Activated CD8-positive, alpha-beta memory T cell treated with anti-CD3 and anti-CD28 coated beads, Interleukin-2, amount 50 U/mL, for 4 hours (primary cell): ENCODE results near the gene EOGT.

Experiments
- DNase-seq: peaks from one replicate; pipeline ENCODE4 v3.0.0-alpha.2; 2020

Gene EOGT

GRCh38 chr3:69008980-69009379 lies 4.5 kb downstream of the EOGT start:
- no peak for DNase-seq

DNA sequence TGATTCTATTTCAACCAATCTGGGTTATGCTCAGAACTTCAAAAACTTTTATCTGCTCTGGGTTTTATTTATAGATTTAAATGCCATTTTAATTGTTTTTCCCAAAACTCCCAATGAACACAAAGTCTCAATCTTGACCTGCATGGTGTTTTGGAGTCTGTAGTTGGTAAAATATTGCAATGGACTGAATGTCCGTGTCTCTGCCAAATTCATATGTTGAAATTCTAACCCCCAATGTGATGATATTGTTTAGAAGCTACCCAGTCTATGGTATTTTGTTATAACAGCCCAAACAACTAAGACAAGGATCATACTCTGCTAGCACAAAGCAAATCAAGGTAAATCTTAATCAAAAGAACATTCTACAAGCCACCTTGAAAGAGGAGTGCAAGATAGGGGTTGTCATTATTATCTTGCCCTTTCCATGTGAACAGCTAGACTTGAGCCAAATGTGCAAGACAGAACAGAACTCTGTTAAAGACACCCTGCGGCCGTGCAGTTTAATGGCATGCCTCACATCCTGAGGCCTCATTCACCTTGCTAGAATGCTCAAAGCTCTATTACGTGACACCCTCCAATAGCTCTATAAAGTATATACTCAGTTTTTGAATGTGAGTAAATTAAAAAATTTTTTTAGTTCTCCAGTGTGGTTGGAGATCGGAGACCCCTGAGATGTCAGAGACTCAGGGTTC lies 7.5 kb downstream of the EOGT start:
- DNase-seq: no peak

DNA sequence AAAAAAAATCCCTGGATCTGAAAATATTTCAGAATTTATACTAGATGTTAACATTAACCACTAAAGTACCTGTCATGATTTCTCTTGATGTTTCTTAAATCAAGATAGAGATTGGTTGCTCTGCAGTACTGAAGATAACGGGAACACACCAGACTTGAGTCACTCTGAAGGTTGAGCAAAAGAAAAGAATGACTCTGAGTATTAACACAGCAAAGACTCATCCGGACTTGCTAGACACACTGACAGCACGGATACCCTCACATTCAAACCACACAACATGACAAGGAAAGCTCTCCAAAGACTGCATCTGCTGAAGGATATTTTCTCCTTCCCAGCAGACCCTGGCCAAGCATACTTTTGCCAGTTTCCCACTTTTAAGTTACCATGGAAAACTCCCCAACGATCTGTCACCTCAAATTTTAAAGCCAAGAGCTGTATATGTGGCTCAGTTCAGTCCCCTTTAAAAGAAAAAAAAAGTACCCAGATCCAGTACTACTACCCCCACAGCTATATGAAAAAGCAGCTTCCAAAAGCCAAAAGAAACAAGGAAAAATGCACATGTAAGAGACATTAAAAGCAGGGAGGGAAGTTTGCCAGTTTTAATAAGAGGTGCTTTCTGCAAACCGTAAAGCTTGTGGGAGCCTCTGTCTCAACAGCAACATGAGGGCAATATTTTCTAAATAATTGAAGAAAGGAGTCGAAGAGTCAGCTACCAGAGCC lies 8.3 kb downstream of the EOGT start:
- DNase-seq: no peak

DNA sequence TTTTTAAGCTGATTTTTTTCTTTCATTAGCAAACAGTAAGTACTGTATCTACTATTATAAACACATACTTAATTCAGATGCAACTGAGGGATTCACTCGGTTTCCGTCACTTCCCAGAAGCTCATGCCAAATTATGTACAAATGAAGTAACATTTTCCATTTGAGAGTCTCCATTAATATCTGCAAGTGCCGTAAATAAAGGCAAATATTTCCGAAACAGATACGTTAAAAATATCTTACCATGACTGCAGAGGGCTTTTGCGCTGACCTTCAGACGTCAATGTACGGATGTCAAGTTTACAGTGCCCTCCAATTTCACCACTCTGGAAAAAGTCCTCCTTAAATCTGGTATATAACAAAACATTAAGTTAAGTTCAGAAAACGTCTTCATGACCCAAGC lies 9.3 kb downstream of the EOGT start:
- no peak for DNase-seq

GRCh38 chr3:68999605-69000004 lies 13.9 kb downstream of the EOGT start:
- DNase-seq: no peak

- DNase-seq: no peak
These were observed 14.3 kb downstream of the EOGT start for GRCh38 chr3:68999158-68999557.

DNA sequence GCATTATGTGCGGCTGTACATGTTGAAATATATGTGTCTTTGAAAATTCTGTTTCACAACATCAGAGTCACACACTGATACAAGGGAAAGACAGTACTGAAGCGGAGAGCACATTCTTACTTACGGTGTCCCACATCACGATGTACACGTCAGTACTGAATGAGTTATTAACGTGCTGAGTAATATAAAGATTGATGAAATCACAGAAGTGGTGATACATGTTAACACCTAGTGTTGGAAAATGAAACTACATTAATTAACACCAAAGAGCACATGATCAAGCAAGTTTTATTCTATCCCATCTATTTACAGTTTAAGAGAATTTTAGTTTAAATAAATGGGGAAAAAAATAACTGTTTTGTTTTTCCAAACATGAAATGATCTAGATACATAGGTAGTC lies 15.6 kb downstream of the EOGT start:
- DNase-seq: no peak

DNA sequence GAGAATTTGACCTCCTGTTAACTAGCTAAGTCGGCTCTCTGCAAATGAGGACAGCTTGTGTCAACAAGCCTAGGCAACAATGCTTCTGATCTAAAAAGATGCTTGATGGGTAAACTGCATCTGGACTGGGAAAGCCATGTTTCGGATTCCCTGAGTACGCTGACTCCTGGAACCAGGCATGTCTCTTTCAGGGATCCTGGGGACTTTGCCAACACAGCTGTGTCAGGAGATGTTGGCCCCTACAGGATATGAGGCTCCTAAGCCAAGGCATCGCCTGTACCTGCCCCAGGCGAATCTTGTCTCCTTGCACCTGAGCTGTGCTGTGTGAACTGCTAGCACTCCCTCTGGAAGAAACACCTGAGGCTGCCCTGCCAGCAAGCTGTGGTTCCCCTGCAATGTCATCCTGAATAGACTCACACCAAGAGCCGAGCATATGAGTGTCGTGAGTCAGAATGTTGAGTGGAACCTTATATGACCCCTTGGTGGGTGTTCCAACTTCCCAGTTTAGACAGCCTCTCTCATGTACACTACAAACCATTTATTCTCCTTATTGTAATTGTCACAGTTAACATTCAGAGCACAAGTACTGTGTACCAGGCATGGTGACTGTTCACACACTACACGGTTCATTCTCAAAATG lies 17.0 kb downstream of the EOGT start:
- no peak for DNase-seq

DNA sequence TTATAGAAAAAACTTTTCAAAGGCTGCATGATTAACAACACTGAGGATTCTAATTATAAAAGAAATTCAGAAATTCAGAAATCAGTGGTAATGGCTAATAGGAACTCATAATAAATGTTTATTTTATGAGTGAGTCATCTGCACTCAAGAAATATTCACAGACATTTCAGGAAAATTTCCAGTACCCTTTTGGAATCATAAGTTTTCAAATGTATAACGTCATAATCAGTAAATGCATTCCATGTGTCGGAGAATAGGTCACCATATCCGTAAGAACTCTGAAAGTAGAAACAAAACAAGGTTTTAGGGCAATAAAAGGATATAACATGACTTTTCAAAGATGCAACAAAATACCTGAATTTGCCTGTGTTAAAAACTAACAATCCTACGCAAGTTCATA lies 24.7 kb downstream of the EOGT start:
- no peak for DNase-seq

GRCh38 chr3:68987322-68987721 lies 26.2 kb downstream of the EOGT start:
- DNase-seq: no peak

DNA sequence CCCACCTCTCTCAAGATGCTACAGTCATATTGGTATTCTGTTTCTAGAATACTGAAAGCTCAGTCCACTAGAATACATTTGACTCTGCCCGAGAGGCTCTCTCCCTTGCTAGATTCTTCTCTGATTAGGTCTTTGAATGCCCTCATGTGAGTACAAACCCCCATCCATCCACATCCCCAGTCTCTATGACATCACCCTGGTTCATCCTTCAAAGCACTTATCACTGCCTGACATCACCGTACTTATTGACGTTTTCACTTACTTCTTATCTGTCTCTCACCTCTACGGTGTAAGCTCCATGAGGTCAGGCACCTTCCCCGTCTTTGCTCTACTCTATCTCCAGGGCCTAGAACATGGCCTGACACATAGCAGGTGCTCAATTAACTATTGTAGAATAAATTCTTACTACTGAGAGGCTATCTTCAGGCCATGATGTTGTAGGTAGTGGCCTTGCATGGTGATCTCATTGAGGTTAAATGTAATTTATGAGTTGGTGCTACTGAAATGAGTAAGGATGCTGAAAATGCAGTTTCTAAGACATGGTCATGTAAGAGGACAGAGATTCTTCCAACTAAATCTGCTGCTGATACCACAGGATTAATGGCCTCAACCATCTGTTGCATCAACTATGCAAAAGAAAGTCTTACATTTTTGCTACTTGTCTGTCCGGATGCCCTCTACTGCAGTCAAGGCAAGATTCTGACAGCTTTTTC lies 26.8 kb downstream of the EOGT start:
- no peak for DNase-seq

DNA sequence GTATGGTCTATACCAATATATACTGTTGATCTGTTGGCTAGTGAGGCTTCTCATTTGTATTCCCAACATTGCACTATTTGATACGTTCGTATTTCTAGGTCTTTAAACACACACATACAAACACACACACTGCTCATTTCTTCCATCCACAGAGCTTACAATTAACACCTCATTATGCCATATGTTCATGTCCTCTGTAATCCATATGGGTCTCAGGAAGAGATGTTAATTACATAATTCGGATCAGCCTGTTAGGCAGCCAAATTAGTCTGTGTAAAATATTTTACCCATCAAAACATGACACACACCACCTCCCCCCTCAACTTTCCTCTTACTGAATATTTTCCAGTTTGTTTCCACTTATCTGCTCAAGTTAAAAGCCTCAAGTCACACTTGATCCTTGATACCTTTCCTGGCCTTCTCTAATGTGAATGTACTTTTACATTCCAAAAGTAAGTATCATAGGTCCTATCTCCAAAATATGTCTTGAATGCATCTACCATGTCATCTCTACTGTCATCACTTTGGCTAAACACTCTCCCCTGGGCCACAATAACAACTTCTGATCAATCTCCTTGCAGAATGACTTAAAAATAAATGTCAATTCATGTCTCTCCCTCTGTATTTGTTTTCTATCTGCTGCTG lies 28.2 kb downstream of the EOGT start:
- DNase-seq: no peak

DNA sequence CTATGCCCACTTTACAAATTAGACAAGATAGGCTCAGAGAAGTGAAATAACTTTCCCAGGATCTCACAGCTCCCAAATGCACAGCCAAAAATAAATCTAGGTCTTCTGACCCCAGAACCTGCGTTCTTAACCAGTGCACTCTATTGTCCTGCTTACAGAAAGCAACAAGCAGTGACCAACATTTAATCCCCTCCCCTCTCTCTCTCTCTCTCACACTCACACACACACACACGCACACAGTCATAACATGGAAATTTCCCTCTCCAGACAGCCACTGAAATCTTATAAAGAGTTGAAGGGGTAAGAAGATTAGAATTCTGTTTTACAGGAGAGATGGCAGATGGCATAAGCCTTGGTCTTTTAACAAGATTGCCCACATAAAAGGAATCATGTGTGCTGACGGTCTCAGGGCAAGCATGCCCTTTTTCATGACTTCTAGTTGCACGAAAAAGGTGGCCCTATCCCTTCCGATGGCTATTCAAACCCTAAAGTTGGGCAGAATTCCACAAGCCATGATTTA lies 29.4 kb downstream of the EOGT start:
- DNase-seq: no peak

DNA sequence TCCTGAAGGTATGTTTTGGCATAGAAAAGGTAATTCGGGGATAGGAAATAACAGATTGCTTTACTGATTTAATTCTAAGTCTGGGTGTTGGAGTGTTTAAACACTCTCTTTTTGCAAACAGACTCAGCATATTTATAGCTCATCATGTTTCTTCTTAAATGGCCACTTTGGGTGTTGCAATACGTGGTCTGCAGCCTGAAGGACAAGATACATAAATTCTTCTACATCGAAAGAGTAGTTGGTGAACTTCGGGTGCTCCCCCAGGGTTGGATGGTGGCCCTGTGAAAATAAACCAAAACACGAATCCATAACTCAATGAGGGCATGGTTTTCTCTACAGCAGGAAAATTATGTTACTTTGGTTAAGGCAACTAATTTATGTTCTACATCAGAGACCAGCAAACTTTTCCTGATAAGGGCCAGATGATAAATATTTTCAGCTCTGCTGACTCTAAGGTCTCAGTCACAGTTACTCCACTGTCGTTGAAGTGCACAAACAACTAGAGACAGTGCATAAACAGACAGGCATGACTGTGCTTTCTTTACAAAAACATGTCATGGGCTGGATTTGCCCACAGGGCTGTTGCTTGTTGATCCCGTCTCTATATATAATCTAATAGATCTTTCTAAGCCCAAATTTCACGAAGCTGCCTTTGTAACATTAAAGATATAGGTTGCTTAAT lies 35.9 kb downstream of the EOGT start:
- no peak for DNase-seq

GRCh38 chr3:68974711-68975110 lies 38.8 kb downstream of the EOGT start:
- no peak for DNase-seq

GRCh38 chr3:68973639-68974038 lies 39.8 kb downstream of the EOGT start:
- no peak for DNase-seq

- DNase-seq: peak; percentile 37
These were observed 41.0 kb downstream of the EOGT start for GRCh38 chr3:68972358-68972979.

DNA sequence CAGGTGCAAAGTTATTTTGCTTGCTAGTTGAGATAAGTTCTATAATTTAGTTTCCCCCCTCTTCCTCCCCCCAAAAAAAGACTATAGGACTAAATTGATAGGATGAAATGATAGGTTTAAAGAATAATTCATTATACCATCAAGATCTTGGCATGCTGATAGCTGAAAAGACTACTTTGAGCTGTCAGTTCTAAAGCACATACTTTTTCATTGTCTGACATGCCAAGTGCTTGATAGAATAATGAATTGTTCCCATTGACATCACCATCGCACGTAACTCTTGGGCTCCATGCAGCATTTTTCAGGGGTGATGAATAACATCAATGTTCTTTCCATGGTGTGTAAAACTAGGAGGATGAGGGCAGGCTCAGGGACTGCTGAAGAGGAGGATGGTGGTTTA lies 48.8 kb downstream of the EOGT start:
- no peak for DNase-seq

DNA sequence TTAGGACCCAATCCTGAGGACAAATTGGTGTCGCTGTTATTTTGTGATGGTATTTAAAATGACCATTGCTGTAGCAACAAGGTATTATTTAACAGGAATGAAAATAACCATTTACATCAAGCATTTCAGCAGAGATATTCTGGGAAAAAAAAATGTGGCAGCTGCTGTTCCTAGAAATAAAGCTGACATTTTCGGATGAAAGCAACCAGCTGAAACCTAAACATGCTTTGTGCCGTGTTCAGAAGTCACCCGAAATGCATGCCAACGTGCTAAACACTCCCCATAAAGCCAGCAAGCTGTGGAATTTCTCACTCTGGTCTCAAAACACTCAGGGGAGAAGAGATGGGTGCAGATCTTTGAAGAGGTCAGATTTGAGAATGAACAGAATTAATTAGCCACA lies 49.6 kb downstream of the EOGT start:
- DNase-seq: no peak

DNA sequence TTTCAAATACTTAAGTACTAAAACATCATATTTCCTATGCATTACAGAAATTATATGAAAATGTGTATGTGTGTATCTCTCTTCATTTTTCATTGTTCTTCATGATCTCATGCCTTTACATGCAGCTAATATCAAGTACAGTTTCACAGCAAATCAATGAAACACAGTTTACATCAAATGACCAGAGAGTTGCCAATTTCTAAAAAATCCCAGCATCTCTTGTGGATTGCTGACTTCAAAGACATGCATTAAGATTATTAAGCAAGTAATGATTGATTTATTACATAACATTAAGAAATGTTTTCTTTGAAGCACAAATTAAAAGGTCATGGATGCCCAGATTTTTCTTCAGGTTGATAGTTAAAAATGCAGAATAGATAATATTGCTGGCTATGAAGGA lies 50.1 kb downstream of the EOGT start:
- DNase-seq: no peak

- DNase-seq: no peak
These were observed 54.6 kb downstream of the EOGT start for GRCh38 chr3:68958932-68959331.

DNA sequence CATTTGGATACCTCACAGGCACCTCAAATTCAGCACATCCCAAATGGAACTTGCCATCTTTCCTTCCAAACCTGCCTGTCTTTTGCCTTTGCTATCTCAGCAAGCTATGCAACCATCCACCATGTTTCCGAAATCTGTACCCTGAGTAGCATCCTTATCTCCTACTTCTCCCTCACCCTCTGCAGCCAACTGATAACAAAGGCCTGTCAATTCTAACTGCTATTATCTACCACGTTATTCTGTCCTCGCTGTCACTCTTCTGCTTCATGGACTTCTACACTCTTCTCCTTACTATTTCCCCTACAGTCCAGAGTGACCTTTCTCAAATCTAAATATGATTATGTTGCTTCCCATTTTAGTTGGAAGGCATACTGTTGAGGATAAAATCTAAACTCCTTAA lies 55.6 kb downstream of the EOGT start:
- DNase-seq: no peak
